AG09309 (cell line): ENCODE measurements around the gene SLC25A21.

Experiments used
- DNase-seq: peaks from one replicate; pipeline ENCODE4 v3.0.0-alpha.2; 2010; ENCODE audit warnings: low read depth
- H3K4me3 ChIP-seq: 2 replicates; pipeline ENCODE4 v1.5.1; 2011; ENCODE audit warnings: mild to moderate bottlenecking, low read depth, low read length, moderate library complexity; ENCODE audit not compliant: control insufficient read depth
- TF ChIP-seq, protein P1 (sequence below): IDR thresholded peaks from 2 replicates; pipeline ENCODE4 v1.5.1; 2011; ENCODE audit warnings: mild to moderate bottlenecking, low read depth, low read length, inconsistent platforms; ENCODE audit not compliant: insufficient read depth, control insufficient read depth; ENCODE audit errors: missing control alignments

The SLC25A21 gene

DNA sequence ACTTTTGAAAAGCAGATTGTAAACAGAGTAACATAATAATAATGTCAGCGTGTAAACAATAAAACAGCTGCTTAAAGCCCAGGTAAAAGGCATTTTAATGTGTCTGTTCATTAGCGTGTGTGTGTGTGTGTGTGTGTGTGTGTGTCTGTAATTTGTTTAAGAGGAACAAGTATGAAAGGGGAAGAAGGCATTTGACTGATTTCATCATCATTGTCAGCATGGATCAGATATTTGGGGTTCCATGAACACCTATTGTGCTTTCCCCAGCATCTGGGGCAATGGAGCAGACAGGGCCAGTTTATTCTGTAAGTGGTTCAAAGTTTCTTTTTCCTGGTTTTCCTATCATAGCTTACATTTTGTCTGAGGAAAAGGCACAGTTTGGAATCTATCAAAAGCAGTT lies 28.9 kb downstream of the SLC25A21 start:
- TF ChIP-seq, protein P1, sequence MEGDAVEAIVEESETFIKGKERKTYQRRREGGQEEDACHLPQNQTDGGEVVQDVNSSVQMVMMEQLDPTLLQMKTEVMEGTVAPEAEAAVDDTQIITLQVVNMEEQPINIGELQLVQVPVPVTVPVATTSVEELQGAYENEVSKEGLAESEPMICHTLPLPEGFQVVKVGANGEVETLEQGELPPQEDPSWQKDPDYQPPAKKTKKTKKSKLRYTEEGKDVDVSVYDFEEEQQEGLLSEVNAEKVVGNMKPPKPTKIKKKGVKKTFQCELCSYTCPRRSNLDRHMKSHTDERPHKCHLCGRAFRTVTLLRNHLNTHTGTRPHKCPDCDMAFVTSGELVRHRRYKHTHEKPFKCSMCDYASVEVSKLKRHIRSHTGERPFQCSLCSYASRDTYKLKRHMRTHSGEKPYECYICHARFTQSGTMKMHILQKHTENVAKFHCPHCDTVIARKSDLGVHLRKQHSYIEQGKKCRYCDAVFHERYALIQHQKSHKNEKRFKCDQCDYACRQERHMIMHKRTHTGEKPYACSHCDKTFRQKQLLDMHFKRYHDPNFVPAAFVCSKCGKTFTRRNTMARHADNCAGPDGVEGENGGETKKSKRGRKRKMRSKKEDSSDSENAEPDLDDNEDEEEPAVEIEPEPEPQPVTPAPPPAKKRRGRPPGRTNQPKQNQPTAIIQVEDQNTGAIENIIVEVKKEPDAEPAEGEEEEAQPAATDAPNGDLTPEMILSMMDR = no peak
- no peak overlapping the region for H3K4me3 ChIP-seq

DNA sequence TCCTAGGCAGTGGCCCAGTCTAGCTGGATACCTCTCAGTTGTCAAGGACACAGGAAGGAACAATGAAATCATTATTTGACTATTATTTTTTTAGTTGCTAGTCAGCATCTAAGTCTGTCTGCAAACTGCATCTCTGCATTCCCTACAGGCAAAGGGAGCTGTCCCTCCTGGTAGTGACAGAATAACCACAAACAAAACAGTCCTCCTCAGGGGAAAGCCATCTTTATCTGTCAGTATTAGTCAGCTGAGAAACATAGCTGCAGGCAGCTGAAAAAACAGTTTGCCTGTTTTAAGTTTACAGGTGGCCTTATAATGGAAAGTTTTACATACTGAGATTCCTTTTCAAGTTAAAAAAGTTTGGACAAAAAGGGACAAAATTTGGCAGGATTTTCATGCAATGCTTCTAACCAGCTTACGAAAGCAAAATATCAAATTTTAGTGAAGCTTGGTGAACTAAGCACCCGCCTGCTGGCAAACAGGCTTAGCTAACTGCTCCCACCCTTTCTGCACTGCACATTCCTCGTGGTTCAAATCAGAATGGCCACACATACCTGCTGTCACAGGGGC lies 29.5 kb downstream of the SLC25A21 start:
- TF ChIP-seq, protein P1 = no peak
- DNase-seq = no peak
- H3K4me3 ChIP-seq = no peak overlapping the region

More for the DNA sequence above, 28.9 kb downstream of the SLC25A21 start:
- no peak for DNase-seq

DNA sequence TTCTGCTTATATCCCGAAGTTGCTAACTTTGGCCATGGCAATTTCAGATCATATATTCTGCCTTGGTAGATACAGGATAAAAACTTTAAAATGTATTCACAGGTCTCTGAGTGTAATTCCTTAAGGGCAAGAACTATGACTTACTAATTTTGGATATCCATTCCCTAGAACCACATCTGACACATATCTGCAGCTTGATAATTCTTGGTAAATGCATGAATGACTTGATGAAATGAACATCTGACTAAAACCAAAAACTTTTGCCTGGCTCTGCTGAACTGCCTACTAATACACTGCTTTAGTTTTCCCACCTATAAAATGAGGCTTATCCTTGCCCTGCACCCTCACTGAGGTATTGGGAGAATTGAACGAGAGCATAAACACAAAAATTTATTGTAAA lies 32.2 kb downstream of the SLC25A21 start:
- TF ChIP-seq, protein P1 = no peak

DNA sequence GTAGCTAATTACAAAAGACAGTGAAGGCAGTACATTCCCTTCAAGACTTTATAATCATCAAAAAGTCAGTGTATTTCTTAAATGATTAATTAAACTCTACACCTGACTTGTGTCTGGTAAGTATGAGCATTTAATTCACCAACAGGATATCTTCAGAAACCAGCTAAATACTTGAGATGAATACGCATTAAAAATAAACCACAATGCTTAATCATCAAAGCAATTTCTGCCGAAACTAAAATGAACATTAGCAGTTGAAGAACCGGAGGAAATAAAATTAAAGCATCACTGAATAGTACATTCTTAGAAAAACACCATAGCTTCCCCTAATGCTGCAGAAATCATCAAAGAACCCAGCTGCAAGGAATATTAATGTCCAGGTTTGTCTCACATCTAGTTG lies 32.7 kb downstream of the SLC25A21 start:
- TF ChIP-seq, protein P1 = no peak
- H3K4me3 ChIP-seq = no peak overlapping the region
- DNase-seq = no peak

More for the DNA sequence above, 32.2 kb downstream of the SLC25A21 start:
- DNase-seq = no peak
- no peak overlapping the region for H3K4me3 ChIP-seq

DNA sequence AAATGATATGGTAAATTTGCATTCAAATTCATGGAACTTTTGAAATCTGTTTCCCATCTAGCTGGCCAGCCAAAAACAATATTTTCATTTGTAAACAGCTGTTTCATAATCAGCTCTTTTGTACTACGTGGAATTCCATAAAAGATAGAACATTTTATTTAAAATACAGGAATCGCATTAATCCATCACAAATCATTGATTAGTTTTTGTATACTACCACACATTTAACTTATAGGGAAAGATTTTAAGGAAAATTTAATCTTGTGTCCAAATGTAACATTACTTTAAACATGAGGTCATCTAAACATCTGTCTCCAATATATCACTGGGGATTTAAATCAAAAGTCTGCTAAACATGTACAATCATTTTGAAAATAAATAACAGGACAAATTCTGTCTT lies 33.5 kb downstream of the SLC25A21 start:
- DNase-seq = no peak
- TF ChIP-seq, protein P1 = no peak
- no peak overlapping the region for H3K4me3 ChIP-seq

DNA sequence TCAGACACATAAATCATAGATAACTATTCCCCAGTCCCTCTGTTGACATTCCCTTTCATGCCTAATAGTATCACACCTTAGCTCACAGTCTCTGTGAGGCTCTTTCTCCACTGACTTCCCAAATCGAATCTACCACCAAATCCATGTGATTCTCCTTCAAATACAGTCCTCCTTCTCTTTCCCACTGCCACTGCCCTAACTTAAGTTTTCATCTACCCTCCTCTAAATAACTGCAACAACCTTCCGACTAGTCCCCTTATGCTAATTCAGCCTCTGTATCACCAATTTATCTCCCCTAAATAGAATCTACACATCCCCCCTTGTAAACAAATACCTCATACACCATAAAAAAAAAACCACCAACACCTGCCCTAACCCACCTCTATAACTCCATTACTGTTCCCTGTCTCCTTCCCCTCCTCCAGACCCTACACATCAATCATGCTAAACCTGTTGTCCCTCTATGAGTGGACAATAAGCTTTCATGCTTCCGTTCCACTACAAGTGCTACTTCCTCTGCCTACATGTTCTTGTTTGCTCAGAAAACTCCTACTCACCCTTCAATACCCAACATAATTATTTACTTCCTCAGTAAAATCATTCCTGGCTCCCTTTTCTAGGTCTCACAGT lies 39.0 kb downstream of the SLC25A21 start:
- no peak overlapping the region for H3K4me3 ChIP-seq
- TF ChIP-seq, protein P1 = no peak
- DNase-seq = no peak
